CD14-positive monocyte (primary cell): ENCODE results near the gene GRK2. TPM values are rescaled to one million over a fixed set of nuclear protein-coding genes. Genes with fewer than 3 reads are reported as not detected.

Experiments
- DNase-seq, 3 donors: peaks; one replicate each; pipeline ENCODE4 v3.0.0-alpha.2; 2011 to 2022
- H2AFZ ChIP-seq: 2 replicates; pipeline ENCODE4 v1.6.0; 2012; ENCODE audit warnings: mild to moderate bottlenecking, low read depth, low read length, inconsistent platforms; ENCODE audit not compliant: insufficient read depth, poor library complexity, severe bottlenecking
- H3K27ac ChIP-seq, 2 donors: 1 replicate in 1 of 2; 2 replicates in 1 of 2; pipeline ENCODE4 v1.5.1; 2012 to 2013; ENCODE audit warnings: low read length in 2 of 2, control low read depth in 1 of 2, inconsistent platforms in 1 of 2, low read depth in 1 of 2, mild to moderate bottlenecking in 1 of 2
- H3K27me3 ChIP-seq, 2 donors: one replicate each; pipeline versions ENCODE4 v1.6.0 to v1.6.1; 2011 to 2013; ENCODE audit warnings: low read length in 2 of 2; ENCODE audit not compliant: control insufficient read depth in 2 of 2, insufficient read depth in 2 of 2
- H3K36me3 ChIP-seq, 2 donors: replicated peaks in 1 of 2; 1 replicate in 1 of 2; 2 replicates in 1 of 2; pipeline versions ENCODE4 v1.5.1 to v1.6.1; 2012 to 2013; ENCODE audit warnings: low read length in 2 of 2, control low read depth in 1 of 2, inconsistent platforms in 1 of 2, mild to moderate bottlenecking in 1 of 2; ENCODE audit not compliant: insufficient read depth in 2 of 2, control insufficient read depth in 1 of 2
- H3K4me1 ChIP-seq, 2 donors: 1 replicate in 1 of 2; 2 replicates in 1 of 2; pipeline versions ENCODE4 v1.5.1 to v1.6.1; 2012 to 2013; ENCODE audit warnings: low read length in 2 of 2, control low read depth in 1 of 2, inconsistent platforms in 1 of 2, mild to moderate bottlenecking in 1 of 2, moderate library complexity in 1 of 2; ENCODE audit not compliant: insufficient read depth in 2 of 2, control insufficient read depth in 1 of 2
- H3K4me2 ChIP-seq: replicated peaks from 2 replicates; pipeline ENCODE3; 2012; ENCODE audit warnings: low read length, moderate library complexity, mild to moderate bottlenecking; ENCODE audit not compliant: poor library complexity, severe bottlenecking; ENCODE audit errors: extremely low read depth
- H3K4me3 ChIP-seq, 3 experiments: fragments of 200-600 bp in 1 of 3; sonication (generic) in 1 of 3; replicated peaks in 1 of 3; 1 replicate in 2 of 3; 2 replicates in 1 of 3; pipeline ENCODE4 v1.5.1; 2011 to 2013; ENCODE audit warnings: low read length in 3 of 3, mild to moderate bottlenecking in 3 of 3, control low read depth in 2 of 3, low read depth in 2 of 3, inconsistent platforms in 1 of 3, moderate library complexity in 1 of 3
- H3K79me2 ChIP-seq: 2 replicates; pipeline ENCODE4 v1.6.0; 2012; ENCODE audit warnings: mild to moderate bottlenecking, control low read depth, inconsistent platforms, low read length, moderate library complexity; ENCODE audit not compliant: insufficient read depth
- H3K9ac ChIP-seq: 2 replicates; pipeline ENCODE4 v1.6.0; 2017; ENCODE audit warnings: low read length, mild to moderate bottlenecking; ENCODE audit not compliant: insufficient read depth, poor library complexity, severe bottlenecking
- H3K9me3 ChIP-seq, 2 donors: replicated peaks in 1 of 2; 1 replicate in 1 of 2; 2 replicates in 1 of 2; pipeline versions ENCODE4 v1.5.1 to v1.6.1; 2012 to 2013; ENCODE audit warnings: low read length in 2 of 2, control low read depth in 1 of 2; ENCODE audit not compliant: control insufficient read depth in 1 of 2, insufficient read depth in 1 of 2
- H4K20me1 ChIP-seq: 2 replicates; pipeline ENCODE4 v1.6.0; 2012; ENCODE audit warnings: mild to moderate bottlenecking, low read length, control low read depth, moderate library complexity; ENCODE audit not compliant: insufficient read depth
- H3K27ac Mint-ChIP-seq, 7 donors: one replicate each; pipeline ENCODE4 v1.8.0; 2020; ENCODE audit warnings: mild to moderate bottlenecking in 7 of 7, mixed read lengths in 7 of 7, moderate library complexity in 6 of 7, inconsistent platforms in 2 of 7
- H3K27me3 Mint-ChIP-seq, 3 donors: one replicate each; pipeline ENCODE4 v1.8.0; 2021 to 2022; ENCODE audit warnings: low read depth in 3 of 3, mild to moderate bottlenecking in 3 of 3, mixed read lengths in 3 of 3, moderate library complexity in 3 of 3, inconsistent platforms in 1 of 3
- H3K36me3 Mint-ChIP-seq, 2 donors: one replicate each; pipeline ENCODE4 v1.8.0; 2020; ENCODE audit warnings: mixed read lengths in 2 of 2, inconsistent platforms in 1 of 2, mild to moderate bottlenecking in 1 of 2
- H3K4me1 Mint-ChIP-seq: one replicate; pipeline ENCODE4 v1.8.0; 2020; ENCODE audit warnings: mild to moderate bottlenecking, mixed read lengths
- H3K4me3 Mint-ChIP-seq, 2 donors: one replicate each; pipeline ENCODE4 v1.8.0; 2020; ENCODE audit warnings: mild to moderate bottlenecking in 2 of 2, mixed read lengths in 2 of 2, moderate library complexity in 1 of 2
- H3K9me3 Mint-ChIP-seq, 7 donors: one replicate each; pipeline ENCODE4 v1.8.0; 2020 to 2022; ENCODE audit warnings: mixed read lengths in 7 of 7, mild to moderate bottlenecking in 6 of 7, moderate library complexity in 6 of 7, inconsistent platforms in 2 of 7
- CTCF ChIP-seq: fragments of 200-600 bp; IDR thresholded peaks from one replicate; pipeline ENCODE4 v1.8.0; 2022; ENCODE audit warnings: antibody characterized with exemption, mild to moderate bottlenecking
- WGBS: methylation state at CpG from one replicate; pipeline ENCODE4 v1.1.5; 2013; ENCODE audit warnings: missing lambda C conversion rate; ENCODE audit not compliant: insufficient coverage; 5-methylcytosine and 5-hydroxymethylcytosine counted together
- intact Hi-C, 2 donors: fragments of 100-400 bp; cut with micrococcal nuclease; formaldehyde crosslinking; loops; one replicate each; pipeline versions ENCODE4 v1.15.0 to v1.15.1; 2023
- polyA plus RNA-seq, 3 donors: library from polyadenylated mRNA; depleted of rRNA in 1 of 3; unstranded in 2 of 3; stranded (reverse) in 1 of 3; fragments of 300-500 nt in 2 of 3; fragments of >200 nt in 1 of 3; fragmentation: Illumina TruSeq in 2 of 3; gene quantifications; 1 replicate in 2 of 3; 2 replicates in 1 of 3; pipeline ENCODE4 v1.2.3, GENCODE V29; 2012 to 2021

GRK2 gene
- polyA plus RNA-seq, 3 donors = 34.9 to 777 (median 43.0) TPM

- H3K36me3 Mint-ChIP-seq = no peaks in the 10 kb centered on the region
- peaks cover 4 to 17% (median 12%) of the 10 kb centered on the region in 3 donors for H3K27me3 Mint-ChIP-seq
- H3K27ac Mint-ChIP-seq = no peak overlapping the region
- peaks cover 11% of the 10 kb centered on the region for H3K4me1 Mint-ChIP-seq
- Histone ChIP-seq H2AFZ (no peak overlapping the region), H3K27me3 (peaks cover 0 to 4% of the 10 kb centered on the region in 2 donors), H3K79me2 (no peaks in the 10 kb centered on the region), H3K9me3 (no peaks in the 10 kb centered on the region), H3K27ac (no peak overlapping the region), H3K4me1 (peaks cover 16 to 19% of the 10 kb centered on the region in 2 donors), H3K4me2 (no peak overlapping the region), H3K36me3 (no peaks in the 10 kb centered on the region), H3K4me3 (no peak overlapping the region), H3K9ac (no peak overlapping the region), H4K20me1 (no peaks in the 10 kb centered on the region)
- no peak overlapping the region for H3K4me3 Mint-ChIP-seq
- no peak for TF ChIP-seq CTCF
- H3K9me3 Mint-ChIP-seq = no peaks in the 10 kb centered on the region
- 97% methylated on average over 3 of the region's 6 CpGs for WGBS
- DNase-seq = no peak
- intact Hi-C loops = no loop called here
Observed at GRCh38 chr11:67321313-67321871, 55.1 kb downstream of the GRK2 start.

- Mint-ChIP-seq H3K4me1 (peaks cover 8% of the 10 kb centered on the region), H3K9me3 (no peaks in the 10 kb centered on the region), H3K36me3 (no peaks in the 10 kb centered on the region), H3K27ac (no peak overlapping the region), H3K27me3 (peaks cover 4 to 17% (median 12%) of the 10 kb centered on the region in 3 donors), H3K4me3 (no peak overlapping the region)
- no peaks in the 10 kb centered on the region for H3K36me3 ChIP-seq
- H3K9ac ChIP-seq = no peak overlapping the region
- H3K27me3 ChIP-seq = peaks cover 0 to 4% of the 10 kb centered on the region in 2 donors
- no peaks in the 10 kb centered on the region for H4K20me1 ChIP-seq
- TF ChIP-seq CTCF = no peak
- no peaks in the 10 kb centered on the region for H3K79me2 ChIP-seq
- no peak overlapping the region for H3K27ac ChIP-seq
- H2AFZ ChIP-seq = no peak overlapping the region
- H3K4me2 ChIP-seq = no peak overlapping the region
- intact Hi-C loops = no loop called here
- peaks cover 9 to 12% of the 10 kb centered on the region in 2 donors for H3K4me1 ChIP-seq
- WGBS = 83% methylated on average over 2 of the region's 3 CpGs
- no peak overlapping the region for H3K4me3 ChIP-seq
- H3K9me3 ChIP-seq = no peaks in the 10 kb centered on the region
- no peak for DNase-seq
Observed at GRCh38 chr11:67322049-67322448, 55.8 kb downstream of the GRK2 start.
